Cardiac septum (tissue), 1 donor: Measurements from ENCODE around the gene PARP15. TPM values are rescaled to one million over a fixed set of nuclear protein-coding genes. Genes with fewer than 3 reads are reported as not detected.
"Not testable (repeated sequence)": the region's sequence is repeated elsewhere in the genome, so short reads cannot be mapped to it uniquely, and the experiment has no call there.

Experiments
- DNase-seq: peaks from one replicate; pipeline ENCODE4 v3.0.0-alpha.2; 2020; ENCODE audit warnings: low spot score
- intact Hi-C: fragments of 100-400 bp; cut with DNase I; formaldehyde crosslinking; loops from one replicate; pipeline ENCODE4 v1.14.0; 2022
- total RNA-seq: library from RNA; stranded (reverse); fragmentation: NEBNext Ultra II Directional; extraction: Animal tissue kit (Norgen Biotek cat#: 25700); gene quantifications from one replicate; pipeline ENCODE4 v1.2.1, GENCODE V29; 2021
- donor health status: DM: no; HTN: no; CAD: no.

Gene PARP15
- total RNA-seq, 1 donor from 2014 or later: 0.67 TPM

DNA sequence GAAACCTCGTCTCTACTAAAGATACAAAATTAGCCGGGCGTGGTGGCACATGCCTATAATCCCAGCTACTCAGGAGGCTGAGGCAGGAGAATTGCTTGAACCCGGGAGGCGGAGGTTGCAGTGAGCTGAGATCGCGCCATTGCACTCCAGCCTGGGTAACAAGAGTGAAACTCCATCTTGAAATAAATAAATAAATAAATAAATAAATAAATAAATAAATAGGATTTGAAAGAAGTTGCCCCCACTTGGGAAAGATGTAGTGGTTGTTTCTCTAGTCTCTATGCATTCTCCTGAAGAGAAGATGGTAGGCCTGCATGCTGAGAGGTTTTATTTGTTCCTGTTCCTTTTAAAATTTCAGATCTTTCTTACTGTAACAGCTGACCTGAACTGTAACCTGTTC is 9.3 kb upstream of the PARP15 start:
- intact Hi-C loops: loop anchor here (10.0 kb wide), 1 partner anchor 227 kb away; the partner anchor contains the start of genes HSPBAP1 and SLC49A4
- not testable (repeated sequence) for DNase-seq

- intact Hi-C loops: loop anchor here (10.0 kb wide), 1 partner anchor 226 kb away; the partner anchor contains the start of genes HSPBAP1 and SLC49A4
- DNase-seq: no peak
These were observed 8.7 kb upstream of the PARP15 start for GRCh38 chr3:122568755-122569154.

DNA sequence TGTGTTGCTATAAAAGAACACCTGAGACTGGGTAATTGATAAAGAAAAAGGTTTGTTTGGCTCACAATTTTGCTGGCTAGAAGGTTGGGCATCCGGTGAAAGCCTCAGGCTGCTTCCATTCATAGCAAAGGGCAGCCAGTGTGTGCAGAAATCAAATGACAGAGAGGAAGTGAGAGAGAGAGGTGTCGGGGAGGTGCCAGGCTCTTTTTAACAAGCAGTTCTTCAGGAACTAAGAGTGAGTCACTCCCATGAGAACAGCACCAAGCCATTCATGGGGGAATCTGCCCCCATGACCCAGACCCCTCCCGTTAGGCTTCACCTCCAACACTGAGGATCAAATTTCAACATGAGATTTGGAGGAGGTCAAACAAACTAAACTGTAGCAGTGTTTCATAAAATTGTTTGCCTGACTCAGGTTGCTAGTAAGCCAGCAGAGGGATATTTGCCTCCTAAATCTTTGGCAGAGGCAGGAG is 4.5 kb upstream of the PARP15 start:
- no peak for DNase-seq
- intact Hi-C loops: no loop called here

DNA sequence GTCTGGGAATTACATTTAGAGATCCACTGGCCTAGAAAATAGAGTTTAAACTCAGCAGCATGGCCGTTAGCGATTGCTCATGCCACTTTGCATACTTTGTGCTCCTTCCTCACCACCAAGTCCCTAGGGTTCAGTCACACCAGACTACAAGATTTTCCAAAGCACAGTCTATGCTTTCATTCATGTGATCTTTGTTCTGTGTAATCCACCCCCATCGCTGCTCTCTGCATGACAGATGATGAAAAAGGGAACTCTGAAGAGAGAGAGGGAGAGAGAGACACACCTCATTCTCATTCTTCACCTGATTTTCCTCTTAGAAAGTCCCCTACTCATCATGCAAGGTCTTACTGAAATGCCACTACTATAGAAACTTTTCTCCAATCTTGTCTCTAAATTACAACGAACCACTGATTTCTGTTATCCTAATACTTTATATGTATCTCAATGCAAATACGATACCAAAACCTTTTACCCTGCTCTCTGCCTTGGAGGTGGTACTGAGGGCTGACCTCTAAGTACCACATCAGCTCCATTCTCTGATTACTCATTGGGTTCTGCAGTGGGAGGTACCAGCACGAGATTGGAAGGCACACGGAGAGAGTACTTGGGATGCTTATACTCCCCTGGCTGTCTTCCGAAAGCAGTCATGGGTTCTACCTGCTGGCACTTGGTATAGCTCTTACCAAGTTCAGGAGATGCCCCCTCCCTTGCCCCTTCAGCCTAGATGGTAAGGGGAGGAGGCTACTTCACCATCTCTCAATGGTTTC is 1.1 kb upstream of the PARP15 start:
- intact Hi-C loops: no loop called here
- no peak for DNase-seq

DNA sequence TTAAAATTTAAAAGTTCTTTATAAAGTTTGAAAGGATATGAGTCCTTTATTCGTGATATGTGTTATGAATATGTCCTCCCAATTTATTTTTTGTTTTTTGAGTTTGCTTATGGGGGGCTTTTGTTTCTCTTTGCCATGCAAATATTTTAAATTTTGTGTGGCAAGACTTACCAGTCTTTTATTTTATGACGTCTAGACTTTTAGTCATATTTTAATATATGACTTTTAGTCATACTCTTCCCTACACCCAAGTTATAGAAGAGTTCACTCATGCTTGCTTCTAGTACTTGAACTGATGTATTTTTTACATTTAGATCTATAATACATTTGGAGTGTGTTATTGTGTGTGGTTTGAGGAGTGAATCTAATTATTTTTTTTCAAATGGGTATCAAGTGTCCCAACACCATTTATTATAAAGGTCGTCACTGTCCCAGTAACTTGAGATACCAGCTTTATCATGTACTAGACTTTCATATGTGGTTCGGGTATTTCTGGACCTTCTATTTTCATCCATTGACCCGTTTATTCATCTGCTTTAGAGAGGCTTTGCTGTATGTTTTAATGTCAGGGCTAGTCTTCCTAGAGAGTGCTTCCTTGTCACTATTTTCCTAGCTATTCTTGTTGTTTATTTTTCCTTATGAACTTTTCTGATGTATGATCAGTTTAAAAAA is 755 bp downstream of the PARP15 start:
- intact Hi-C loops: no loop called here
- DNase-seq: no peak

GRCh38 chr3:122580470-122580869 is 3.0 kb downstream of the PARP15 start:
- intact Hi-C loops: no loop called here
- DNase-seq: no peak

DNA sequence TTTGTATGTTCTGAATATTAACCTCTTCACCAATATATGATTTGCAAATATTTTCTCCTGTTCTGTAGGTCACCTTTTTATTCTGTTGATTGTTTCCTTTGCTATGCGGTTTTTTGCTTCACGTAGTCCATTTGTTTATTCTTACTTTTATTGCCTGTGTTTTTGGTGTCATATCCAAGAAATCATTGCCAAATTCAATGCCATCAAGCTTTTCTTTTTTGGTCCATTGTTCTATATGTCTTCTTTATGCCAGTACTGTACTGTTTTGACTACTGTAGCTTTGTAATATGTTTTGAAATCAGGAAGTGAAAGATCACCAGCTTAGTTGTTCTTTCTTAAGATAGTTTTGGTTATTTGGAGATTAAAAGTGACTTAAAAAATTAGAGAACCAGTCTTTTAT is 4.2 kb downstream of the PARP15 start:
- no peak for DNase-seq
- intact Hi-C loops: no loop called here

GRCh38 chr3:122582390-122582789 is 4.9 kb downstream of the PARP15 start:
- intact Hi-C loops: no loop called here
- DNase-seq: no peak

GRCh38 chr3:122586098-122586497 is 8.6 kb downstream of the PARP15 start:
- intact Hi-C loops: no loop called here
- no peak for DNase-seq

DNA sequence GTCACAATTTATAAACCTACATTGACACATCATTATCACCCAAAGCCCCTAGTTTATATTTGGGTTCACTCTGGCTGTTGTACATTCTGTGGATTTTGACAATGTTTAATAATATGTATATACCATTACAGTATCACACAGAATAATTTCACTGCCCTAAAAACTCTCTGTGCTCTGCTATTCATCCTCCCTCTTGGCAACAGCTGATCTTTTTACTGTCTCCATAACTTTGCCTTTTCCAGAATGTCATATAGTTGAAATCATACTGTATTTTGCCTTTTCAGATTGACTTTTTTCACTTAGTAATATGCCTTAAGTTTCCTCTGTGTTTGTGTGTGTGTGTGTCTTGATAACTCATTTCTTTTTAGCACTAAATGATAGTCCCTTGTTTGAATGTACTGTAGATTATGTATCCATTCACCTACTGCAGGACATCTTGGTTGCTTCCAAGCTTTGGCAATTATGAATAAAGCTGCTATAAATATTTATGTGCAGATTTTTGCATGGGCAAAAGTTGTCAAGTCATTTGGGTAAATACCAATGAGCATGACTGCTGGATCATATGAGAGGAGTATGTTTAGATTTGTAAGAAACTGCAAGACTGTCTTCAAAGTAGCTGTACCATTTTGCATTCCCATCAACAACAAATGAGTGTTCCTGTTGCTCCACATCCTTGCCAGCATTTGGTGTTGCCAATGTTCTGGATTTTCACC is 9.5 kb downstream of the PARP15 start:
- DNase-seq: no peak
- intact Hi-C loops: no loop called here

GRCh38 chr3:122587572-122587971 is 10.1 kb downstream of the PARP15 start:
- DNase-seq: no peak
- intact Hi-C loops: no loop called here

DNA sequence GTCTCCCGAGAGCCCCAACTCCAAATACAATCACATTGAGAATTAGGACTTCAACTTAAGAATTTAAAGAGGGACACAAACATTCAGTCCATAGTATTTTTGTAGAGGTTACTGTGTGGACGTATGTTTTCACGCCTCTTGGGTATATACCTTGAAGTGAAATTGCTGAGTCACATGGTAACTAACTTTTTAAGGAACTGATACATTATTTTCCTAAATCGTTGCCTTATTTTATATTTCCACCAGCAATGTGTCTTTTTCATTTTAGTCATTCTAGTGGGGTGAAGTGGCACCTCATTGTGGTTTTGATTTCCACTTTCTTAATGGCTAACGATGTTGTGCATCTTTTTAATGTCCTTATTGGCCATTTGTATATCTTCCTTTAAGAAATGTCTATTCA is 11.8 kb downstream of the PARP15 start:
- intact Hi-C loops: no loop called here
- no peak for DNase-seq

DNA sequence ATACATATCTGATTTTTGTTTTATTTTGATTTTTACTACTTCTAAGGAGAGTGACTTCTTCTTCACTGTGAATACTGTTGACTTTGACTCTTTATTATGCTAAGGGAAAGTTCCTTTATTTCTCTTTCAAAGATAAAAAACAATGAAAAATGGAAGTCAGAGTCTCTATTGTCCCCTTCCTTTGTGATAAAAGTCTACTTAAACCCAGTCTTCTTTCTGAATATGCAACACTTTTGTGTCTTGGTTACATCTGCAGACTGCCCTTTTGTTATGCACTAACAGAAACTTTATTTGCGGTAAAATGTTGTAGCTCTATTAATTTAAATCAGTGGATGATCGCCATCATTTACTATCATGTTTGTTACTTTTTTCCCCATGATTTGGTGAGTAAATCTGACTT is 13.2 kb downstream of the PARP15 start:
- DNase-seq: no peak
- intact Hi-C loops: no loop called here

- no peak for DNase-seq
- intact Hi-C loops: no loop called here
These were observed 16.6 kb downstream of the PARP15 start for GRCh38 chr3:122594025-122594424.

GRCh38 chr3:122598151-122598550 is 20.7 kb downstream of the PARP15 start:
- DNase-seq: no peak
- intact Hi-C loops: no loop called here

DNA sequence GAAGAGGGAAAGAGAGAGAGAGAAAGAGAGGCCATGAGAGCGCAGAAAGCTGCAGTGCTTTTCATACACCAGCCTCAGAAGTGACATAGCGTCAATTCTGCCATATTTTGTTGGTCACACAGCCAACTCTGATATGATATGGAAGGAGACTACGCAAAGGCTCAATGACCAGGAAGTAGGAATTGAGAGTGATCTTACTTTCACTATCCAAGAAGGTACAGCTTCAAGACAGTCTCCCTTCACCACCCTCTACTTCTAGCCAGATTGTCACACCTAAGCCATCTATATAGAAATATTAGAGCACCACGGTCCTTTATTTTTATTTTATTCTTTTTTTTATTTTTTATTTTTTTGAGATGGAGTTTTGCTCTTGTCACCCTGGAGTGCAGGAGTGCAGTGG is 21.1 kb downstream of the PARP15 start:
- intact Hi-C loops: no loop called here
- DNase-seq: no peak

- intact Hi-C loops: no loop called here
- DNase-seq: no peak
These were observed 24.7 kb downstream of the PARP15 start for GRCh38 chr3:122602011-122602710.

- DNase-seq: no peak
- intact Hi-C loops: no loop called here
These were observed 25.6 kb downstream of the PARP15 start for GRCh38 chr3:122603056-122603455.

GRCh38 chr3:122606330-122606729 is 28.9 kb downstream of the PARP15 start:
- intact Hi-C loops: no loop called here
- no peak for DNase-seq

DNA sequence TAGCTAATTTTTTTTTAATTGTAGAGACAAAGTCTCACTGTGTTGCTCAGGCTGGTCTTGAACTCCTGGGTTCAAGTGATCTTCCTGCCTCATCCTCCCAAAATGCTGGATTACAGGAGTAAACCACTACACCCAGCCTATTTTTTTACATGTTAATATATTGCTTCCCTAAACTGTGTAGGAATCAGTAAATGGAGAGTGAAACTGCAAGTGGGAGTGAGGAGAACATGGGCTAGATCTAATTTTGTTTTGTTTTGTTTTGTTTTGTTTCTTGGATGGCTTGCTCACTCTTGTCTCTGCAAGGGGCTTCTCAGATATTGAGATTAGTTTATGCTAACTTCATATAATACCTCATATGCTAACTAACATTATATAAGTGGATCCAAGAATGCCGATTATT is 31.5 kb downstream of the PARP15 start:
- no peak for DNase-seq
- intact Hi-C loops: no loop called here
